SK-N-SH treated with all-trans-retinoic acid at 6 μM for 48 hours (cell line): ENCODE measurements around the gene ETS1.

Source experiments
- ARNTL ChIP-seq: fragments of 450-650 bp; formaldehyde crosslinking; IDR thresholded peaks from 2 replicates; pipeline ENCODE4 v1.5.0; 2020; ENCODE audit warnings: low read depth, mild to moderate bottlenecking, moderate library complexity, borderline replicate concordance
- OSR1 ChIP-seq: fragments of 250-450 bp; sonication (Bioruptor Pico); IDR thresholded peaks from 2 replicates; pipeline ENCODE4 v1.8.0; 2022; ENCODE audit warnings: moderate library complexity, mild to moderate bottlenecking, inconsistent platforms
- PATZ1 ChIP-seq: fragments of 250-450 bp; sonication (Bioruptor Pico); IDR thresholded peaks from 2 replicates; pipeline ENCODE4 v1.8.0; 2020; ENCODE audit warnings: mild to moderate bottlenecking, moderate library complexity, borderline replicate concordance
- POU6F1 ChIP-seq: fragments of 250-450 bp; sonication (Bioruptor Pico); IDR thresholded peaks from 2 replicates; pipeline ENCODE4 v1.8.0; 2021; ENCODE audit warnings: low read depth, mild to moderate bottlenecking, moderate library complexity, borderline replicate concordance
- PPARA ChIP-seq: fragments of 250-450 bp; sonication (Bioruptor Pico); IDR thresholded peaks from 2 replicates; pipeline ENCODE4 v1.5.0; 2020; ENCODE audit warnings: mild to moderate bottlenecking, borderline replicate concordance
- TCF4 ChIP-seq: fragments of 250-450 bp; sonication (Bioruptor Pico); IDR thresholded peaks from 2 replicates; pipeline ENCODE4 v1.8.0; 2021; ENCODE audit warnings: mild to moderate bottlenecking, moderate library complexity, borderline replicate concordance
- ZFP3 ChIP-seq: fragments of 250-450 bp; sonication (Bioruptor Pico); IDR thresholded peaks from 2 replicates; pipeline ENCODE4 v1.5.0; 2020; ENCODE audit warnings: mild to moderate bottlenecking, moderate library complexity

- TF ChIP-seq PPARA (CRISPR knock-in tag) (no peak), PATZ1 (no peak), ARNTL (CRISPR knock-in tag) (no peak), TCF4 (CRISPR knock-in tag) (peak; percentile 91), POU6F1 (CRISPR knock-in tag) (no peak), OSR1 (CRISPR knock-in tag) (no peak), ZFP3 (CRISPR knock-in tag) (no peak)
Observed at GRCh38 chr11:128420265-128420664, 167.1 kb downstream of the ETS1 start.
